ENCODE measurements around the gene ZFP14.
"Not testable (repeated sequence)": the region's sequence is repeated elsewhere in the genome, so short reads cannot be mapped to it uniquely, and the experiment has no call there.

The ZFP14 gene

GRCh38 chr19:36331353-36332228 lies 47.4 kb downstream of the ZFP14 start:
- DNase-seq = peak; percentile 90

DNA sequence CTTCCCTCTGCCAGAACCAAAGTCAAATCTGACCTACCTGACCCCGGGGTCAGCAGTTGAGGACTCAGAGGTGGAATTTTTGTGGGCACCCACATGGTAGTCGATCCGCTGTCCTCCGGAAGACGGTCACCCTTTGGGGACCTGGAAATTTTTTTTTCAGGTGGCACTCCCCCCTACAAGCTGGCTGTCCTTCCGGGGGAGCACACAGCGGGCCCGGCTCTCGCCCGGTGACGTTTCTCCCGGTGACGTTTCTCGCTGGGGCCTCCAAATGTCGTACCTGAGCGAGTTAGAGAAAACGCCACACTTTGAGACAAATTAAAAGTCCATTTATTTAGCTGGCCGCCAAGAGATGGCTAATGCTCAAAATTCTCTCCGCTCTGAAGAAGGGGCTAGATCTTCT lies 48.8 kb downstream of the ZFP14 start:
- no peak for DNase-seq

DNA sequence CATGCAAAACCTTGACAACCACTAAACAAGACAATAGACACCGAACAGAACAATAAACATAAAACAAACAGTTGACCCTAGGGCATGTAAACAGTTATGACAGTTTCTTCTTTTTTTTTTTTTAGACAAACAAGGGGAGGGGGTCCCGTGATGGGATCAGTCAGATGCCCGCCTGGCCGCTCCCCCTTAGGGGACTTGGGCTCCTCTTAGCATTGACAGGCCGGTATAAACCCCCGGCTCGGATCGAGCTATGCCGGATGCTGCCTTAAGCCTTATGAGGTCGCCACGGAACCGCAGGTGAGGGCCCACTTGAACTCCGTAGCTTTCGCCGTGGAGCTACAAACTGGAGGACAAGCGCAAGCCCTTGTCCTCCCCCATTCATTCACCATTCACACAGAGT lies 49.5 kb downstream of the ZFP14 start:
- not testable (repeated sequence) for DNase-seq

- DNase-seq = not testable (repeated sequence)
Observed at GRCh38 chr19:36326649-36327048, 52.4 kb downstream of the ZFP14 start.

DNA sequence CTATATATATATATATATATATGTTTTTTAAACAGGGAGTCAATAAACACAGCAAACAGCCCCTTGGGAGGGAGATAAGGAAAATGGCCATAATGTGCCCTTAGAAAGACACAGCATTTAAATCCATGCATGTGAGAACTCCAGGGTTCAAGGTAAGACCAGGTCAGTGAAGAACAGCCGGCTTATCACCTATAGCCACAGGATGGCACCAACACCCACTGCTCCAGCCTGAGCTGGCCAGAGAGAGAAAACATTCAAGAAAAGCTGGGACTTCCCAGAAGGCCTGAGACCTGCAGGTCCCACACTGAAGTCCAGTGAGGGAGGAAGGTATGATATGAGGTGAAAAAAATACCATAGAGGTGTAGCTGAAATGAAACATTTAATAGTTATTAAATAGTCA lies 63.8 kb downstream of the ZFP14 start:
- DNase-seq = not testable (repeated sequence)

- not testable (repeated sequence) for DNase-seq
Observed at GRCh38 chr19:36314053-36314452, 64.9 kb downstream of the ZFP14 start.

DNA sequence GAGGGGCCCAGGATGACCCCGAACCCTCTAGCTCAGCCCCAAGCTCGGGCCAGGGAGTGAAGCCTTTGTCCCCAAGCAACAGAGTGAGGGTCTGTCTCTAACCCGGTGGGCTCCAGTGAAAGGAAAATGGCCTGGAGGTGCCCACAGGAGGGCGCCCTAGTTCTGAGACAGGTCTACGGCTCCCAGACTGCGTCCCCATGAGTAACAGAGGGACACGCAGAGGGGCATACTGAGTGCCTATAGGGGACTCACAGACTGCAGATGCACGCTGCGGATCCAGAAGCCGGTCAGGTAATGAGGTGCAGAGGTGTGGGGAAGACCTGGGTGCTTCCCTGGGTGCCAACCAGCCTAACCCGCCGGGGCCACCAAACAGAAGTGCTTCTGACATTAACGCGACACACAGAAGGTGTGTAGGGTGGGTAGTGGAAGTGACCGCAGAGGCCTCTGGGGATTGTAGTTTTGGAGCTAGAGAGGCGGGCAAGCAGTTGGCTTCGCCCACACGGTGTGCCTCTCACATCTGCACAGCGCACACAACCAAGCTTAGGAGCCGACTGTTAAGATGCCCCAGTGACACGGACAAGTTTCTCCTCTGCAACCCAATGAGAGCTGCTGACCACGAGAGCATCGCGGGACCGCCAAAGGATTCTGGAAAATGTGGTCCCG lies 67.8 kb downstream of the ZFP14 start:
- not testable (repeated sequence) for DNase-seq

DNA sequence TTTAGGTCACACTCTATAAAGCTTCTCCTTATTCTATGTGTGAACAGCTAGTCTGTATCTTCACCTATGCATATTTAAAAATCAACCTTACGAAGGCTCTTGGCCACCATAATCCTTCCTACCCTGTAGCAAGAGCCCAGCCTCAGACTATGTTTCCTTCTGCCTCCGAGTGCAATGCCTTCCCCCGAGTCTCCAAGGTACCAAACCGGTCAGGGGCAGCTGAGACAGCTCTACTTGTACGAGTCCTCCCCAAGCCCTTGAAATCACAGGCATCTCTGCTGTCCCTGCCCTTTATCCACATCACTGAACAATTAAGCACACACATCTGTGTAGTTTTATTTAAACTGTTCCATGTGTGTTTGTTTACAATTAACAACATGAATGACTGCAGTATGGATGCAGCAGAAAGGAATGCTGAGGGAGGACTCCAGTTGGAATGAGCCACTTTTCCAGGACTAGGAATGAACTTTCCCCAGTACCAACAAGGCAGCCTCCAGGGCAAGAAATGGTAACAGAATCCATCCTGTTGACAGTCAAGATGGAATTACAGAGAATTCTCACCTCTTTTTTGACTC lies 68.5 kb downstream of the ZFP14 start:
- DNase-seq = not testable (repeated sequence)

DNA sequence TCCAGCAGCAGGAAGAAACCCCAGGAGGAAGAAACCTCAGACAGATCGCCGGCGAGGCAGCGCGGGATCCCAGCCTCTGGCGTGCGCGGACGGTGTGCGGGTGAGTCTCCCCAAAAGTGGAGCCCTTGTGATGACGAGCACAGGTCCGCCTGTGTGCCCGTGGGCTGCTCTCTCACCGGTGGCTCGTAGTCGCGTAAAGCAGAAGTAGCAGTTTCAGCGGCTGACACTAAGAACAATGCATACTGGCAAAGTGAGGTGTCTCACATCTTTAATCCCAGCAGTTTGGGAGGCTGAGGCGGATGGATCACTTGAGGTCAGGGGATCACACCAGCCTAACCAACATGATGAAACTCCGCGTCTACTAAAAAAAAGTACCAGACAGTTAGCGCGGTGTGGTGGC lies 69.2 kb downstream of the ZFP14 start:
- not testable (repeated sequence) for DNase-seq

- DNase-seq = not testable (repeated sequence)
Observed at GRCh38 chr19:36309309-36309708, 69.7 kb downstream of the ZFP14 start.

DNA sequence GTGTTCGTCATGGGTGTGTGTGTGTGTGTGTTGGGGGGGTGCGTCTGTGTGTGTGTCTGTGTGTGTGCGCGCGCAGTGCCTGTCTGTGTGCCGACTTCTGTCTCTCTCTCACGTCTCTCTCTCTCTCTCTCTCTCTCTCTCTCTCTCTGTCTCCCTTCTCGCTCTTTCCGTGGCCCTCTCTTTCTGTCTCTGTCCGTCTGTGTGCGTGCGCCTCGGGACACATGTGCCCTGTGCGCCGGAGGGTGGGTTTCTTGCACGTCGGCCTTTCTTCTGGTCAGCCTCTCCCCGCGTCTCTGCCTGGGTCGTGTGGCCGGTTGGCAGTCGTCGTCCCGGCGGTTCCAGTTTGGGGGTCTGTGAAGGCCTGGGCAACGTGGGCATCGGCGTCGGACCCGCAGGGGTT lies 86.7 kb downstream of the ZFP14 start:
- DNase-seq = not testable (repeated sequence)

Data from right kidney (tissue), 1 donor.